PC-3 (cell line): ENCODE measurements around the gene KCTD8.

Source experiments
- CTCF ChIP-seq: fragments of 300-600 bp; sonication (generic); conservative IDR thresholded peaks from 2 replicates; pipeline ENCODE4 v1.5.1; 2017; ENCODE audit warnings: antibody characterized with exemption, low read depth, mild to moderate bottlenecking, low read length
- EZH2 ChIP-seq: fragments of 300-600 bp; sonication (generic); IDR thresholded peaks from one replicate; pipeline ENCODE4 v1.6.1; 2017; ENCODE audit warnings: antibody characterized with exemption, mild to moderate bottlenecking, low read length; ENCODE audit not compliant: unreplicated experiment
- EZH2phosphoT487 ChIP-seq: fragments of 300-600 bp; sonication (generic); IDR thresholded peaks from 2 replicates; pipeline ENCODE4 v1.6.1; 2018; ENCODE audit warnings: mild to moderate bottlenecking, antibody characterized with exemption, low read length, borderline replicate concordance

- TF ChIP-seq CTCF: no peak
- TF ChIP-seq EZH2phosphoT487: no peak
- no peak for TF ChIP-seq EZH2
Observed at GRCh38 chr4:44161756-44162155, 286.9 kb downstream of the KCTD8 start.
